SKM-1 (cell line): ENCODE measurements around the gene ERCC4.
"Not testable (repeated sequence)": the region's sequence is repeated elsewhere in the genome, so short reads cannot be mapped to it uniquely, and the experiment has no call there.

Experiments used
- DNase-seq: peaks from one replicate; lab custom pipeline; 2025; ENCODE audit not compliant: unreplicated experiment; lab: John Stamatoyannopoulos, UW

ERCC4 gene

GRCh38 chr16:13919683-13920509, at the start of gene ERCC4:
Gene ERCC4 (plus strand): TSS chr16:13920154. CDS start chr16:13920166, 12 bp downstream.
- DNase-seq = peak; percentile 98

GRCh38 chr16:13873835-13874438, 46.0 kb upstream of the ERCC4 start:
- no peak for DNase-seq

- DNase-seq = no peak
Observed at GRCh38 chr16:13875614-13876284, 44.2 kb upstream of the ERCC4 start.

DNA sequence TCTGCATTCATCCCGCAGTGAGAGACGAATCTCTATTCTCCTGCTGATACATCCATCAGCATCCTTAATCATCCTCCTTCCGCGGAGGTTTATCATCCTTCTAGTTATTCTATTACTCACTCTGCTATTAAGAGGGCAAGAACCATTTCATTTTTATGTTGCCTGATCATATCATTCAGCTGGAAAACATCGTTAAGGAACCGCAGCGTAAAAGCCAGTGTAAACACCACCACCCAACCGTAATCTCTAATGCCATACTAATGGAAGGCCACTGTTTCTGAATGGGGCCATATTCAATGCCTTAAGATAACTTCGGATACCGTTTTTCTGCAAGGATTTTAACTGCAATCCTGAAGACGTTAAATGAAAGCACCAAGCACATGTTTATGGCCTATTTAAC, 36.7 kb upstream of the ERCC4 start:
- DNase-seq = no peak

- no peak for DNase-seq
Observed at GRCh38 chr16:13883881-13884280, 36.1 kb upstream of the ERCC4 start.

GRCh38 chr16:13885700-13886099, 34.3 kb upstream of the ERCC4 start:
- no peak for DNase-seq

- DNase-seq = no peak
Observed at GRCh38 chr16:13886608-13887007, 33.3 kb upstream of the ERCC4 start.

DNA sequence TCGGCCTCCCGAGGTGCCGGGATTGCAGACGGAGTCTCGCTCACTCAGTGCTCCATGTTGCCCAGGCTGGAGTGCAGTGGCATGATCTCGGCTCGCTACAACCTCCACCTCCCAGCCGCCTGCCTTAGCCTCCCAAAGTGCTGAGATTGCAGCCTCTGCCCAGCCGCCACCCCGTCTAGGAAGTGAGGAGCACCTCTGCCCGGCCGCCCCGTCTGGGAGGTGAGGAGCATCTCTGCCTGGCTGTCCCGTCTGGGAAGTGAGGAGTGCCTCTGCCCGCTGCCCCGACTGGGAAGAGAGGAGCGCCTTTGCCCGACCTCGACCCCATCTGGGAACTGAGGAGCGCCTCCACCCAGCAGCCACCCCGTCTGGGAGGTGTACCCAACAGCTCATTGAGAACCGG, 30.6 kb upstream of the ERCC4 start:
- not testable (repeated sequence) for DNase-seq

GRCh38 chr16:13892301-13892700, 27.7 kb upstream of the ERCC4 start:
- DNase-seq = no peak

DNA sequence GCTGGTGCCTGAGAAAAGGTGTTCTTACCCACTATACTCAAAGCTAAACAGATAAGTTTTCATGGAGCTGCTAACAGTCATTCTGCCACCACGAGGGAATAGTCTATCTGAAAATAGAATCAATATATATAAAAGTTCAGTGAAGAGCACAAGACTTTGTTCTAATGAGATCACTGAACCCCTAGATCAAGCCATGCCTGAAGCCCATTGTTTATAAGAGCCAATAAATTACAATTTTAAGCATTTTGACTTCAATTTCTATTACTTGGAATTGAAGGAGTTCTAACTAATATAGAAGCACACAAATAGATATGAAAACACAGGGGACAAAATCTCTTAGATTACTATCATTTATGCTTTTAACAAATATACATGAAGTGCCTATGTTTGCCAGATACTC, 24.4 kb upstream of the ERCC4 start:
- no peak for DNase-seq

DNA sequence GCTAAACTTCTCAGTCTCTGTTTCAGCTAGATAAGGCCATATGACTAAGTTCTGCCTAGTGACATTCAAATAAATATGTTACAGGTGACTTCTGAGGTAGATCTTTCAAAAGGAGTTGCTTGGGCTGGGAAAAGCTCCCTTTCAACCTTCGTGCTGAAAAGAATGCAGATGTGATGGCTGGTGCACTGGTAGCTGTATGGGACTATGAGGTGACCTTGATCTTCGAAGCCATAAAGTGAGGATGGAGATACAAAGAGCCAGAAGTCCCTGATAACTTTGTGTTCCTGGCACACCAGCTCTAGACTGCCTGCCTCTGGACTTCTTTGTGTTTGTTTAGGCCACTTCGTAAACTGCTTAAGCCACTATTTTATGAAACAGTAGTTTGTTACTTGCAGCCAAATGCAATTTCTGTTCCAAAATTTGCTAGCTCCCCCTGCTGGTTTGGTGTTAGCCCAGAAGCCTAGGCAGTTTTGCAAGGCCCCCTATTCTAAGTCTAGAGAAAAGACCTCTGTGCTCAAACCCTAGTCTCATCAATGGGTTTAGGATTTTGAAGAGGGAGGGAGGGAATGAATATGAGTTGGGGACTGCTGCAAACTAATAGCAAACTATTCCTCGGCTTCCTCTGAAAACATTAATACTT, 23.3 kb upstream of the ERCC4 start:
- no peak for DNase-seq

- no peak for DNase-seq
Observed at GRCh38 chr16:13897806-13898205, 22.1 kb upstream of the ERCC4 start.

DNA sequence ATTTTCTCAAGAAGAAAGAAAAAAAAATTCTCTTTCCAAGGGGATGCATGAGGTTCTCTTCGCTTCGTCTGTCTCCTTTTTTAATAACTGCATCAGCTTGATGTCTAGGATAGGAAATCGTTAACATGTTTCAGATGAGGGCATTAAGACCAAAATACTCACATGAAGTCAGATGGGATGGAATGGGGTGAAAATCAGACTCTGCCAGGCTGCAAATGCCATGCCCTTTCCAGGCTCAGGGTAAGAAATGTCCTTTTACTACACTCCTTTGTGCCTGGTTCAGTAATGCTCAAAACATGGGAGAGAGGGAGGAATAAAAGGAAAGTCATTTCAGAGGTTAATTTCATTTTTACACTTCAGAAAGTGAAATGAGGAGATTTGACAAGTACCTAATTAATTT, 21.7 kb upstream of the ERCC4 start:
- no peak for DNase-seq

DNA sequence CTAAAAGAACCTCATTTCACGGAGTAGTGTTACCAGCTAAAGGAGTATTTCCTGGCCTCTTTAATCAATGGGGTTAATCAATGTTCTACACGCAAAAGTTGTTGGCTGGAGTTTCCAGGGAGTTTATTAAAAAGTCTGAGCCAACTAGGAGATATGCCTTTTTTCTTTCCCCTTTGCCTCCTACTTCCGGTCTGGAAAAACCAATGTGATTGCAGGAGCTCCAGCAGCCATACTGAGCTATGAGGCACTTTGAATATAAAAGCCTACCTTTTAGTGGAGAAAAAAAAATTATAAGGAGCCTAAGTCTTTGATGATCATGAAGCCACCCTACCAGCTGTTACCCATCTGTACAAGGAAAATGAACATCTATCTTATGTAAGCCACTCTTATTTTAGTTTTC, 17.9 kb upstream of the ERCC4 start:
- no peak for DNase-seq

DNA sequence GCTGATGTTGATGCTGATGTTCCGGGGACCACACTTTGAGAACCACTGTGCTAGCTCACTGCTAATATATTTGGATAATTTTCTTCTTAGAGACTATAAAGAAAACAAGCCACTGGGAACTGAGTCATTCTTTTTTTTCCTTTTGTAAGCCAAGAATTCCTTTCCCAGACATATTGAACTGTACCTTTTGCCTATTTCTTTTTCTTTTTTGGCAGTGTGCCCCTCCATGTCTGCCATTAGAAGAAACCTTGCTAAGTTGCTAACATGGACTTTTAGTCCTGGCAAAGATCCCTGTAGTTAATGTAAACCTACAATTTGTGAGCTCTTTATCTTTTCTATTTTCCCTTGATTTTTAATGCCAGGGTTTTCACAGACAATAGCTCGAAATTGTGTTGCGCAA, 17.3 kb upstream of the ERCC4 start:
- no peak for DNase-seq

GRCh38 chr16:13904179-13904691, 15.7 kb upstream of the ERCC4 start:
- no peak for DNase-seq

DNA sequence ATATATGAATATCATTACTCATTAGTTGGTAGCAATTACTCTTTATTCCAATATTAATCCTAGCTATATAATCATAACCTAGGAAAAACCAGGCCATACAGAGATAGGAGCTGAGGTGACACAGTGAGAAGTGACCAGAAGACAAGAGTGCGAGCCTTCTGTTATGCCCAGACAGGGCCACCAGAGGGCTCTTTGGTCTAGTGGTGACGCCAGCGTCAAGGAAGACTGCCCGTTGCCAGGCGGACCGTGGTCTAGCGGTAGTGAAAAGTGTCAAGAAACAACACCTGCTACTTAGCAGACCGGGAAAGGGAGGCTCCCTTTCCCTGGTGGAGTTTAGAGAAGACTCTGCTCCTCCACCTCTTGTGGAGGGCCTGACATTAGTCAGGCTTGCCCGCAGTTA, 15.1 kb upstream of the ERCC4 start:
- not testable (repeated sequence) for DNase-seq

DNA sequence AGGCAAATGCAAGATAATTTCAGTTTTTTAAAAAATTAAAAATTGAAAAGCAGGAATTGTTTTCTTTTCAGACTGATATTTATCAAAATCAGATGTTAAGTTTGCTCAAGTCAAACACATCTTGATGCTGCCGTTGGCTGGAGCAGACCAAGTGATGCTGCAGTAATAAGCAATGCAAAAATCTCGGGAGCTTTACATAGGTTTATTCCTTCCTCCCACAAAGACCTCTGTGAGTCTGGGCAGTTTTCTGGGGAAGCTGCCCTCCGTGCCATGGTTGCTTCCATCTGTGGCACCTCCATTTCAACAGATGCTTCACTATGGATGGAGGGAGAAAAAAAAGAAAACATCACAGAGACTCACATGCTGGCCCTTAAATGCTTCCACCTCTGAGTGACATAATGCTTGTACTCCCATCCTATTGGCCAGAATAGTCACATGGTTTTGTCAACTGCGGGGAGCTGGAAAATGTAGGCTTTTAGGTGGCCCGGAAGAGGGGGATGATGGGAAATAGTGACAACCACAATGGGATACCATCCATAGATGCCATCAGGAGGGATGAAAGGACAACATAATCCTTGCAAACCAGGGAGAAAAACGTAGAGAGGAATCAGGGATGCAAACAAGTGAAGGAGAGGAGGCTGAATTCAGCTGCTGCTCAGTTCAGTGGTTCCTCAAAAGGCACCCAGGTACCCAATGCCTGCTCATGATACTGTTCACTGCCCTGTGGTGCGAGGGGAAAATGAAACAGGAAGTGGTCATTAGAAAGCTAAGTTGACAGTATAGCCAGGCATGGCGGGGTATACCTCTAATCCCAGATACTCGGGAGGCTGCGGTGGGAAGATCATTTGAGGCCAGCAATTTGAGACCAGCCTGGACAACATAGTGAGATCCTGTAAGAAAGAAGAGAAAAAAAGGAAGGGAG, 13.5 kb upstream of the ERCC4 start:
- no peak for DNase-seq

- no peak for DNase-seq
Observed at GRCh38 chr16:13907431-13907830, 12.5 kb upstream of the ERCC4 start.

- no peak for DNase-seq
Observed at GRCh38 chr16:13909069-13909468, 10.9 kb upstream of the ERCC4 start.
